Gastrocnemius medialis (tissue), 4 donors: ENCODE data around the gene NCBP1. TPM values are rescaled to one million over a fixed set of nuclear protein-coding genes. Genes with fewer than 3 reads are reported as not detected.

ENCODE experiments used
- ATAC-seq, 2 donors: fragments of 150-250 bp; one replicate each; pipeline ENCODE4 v1.9.1; 2016
- DNase-seq, 2 donors: peaks; one replicate each; pipeline ENCODE4 v3.0.0-alpha.2; 2019
- H3K27ac ChIP-seq, 4 donors: fragments of 200-600 bp; sonication (generic); 1 replicate in 1 of 4; 2 replicates in 3 of 4; pipeline ENCODE4 v1.5.1; 2016 to 2018; ENCODE audit warnings: mild to moderate bottlenecking in 2 of 4, moderate library complexity in 1 of 4
- H3K27me3 ChIP-seq, 3 donors: fragments of 200-600 bp; sonication (generic) in 2 of 3; 1 replicate in 1 of 3; 2 replicates in 2 of 3; pipeline versions ENCODE4 v1.5.1 to v1.6.0; 2016 to 2019; ENCODE audit warnings: mild to moderate bottlenecking in 1 of 3, moderate library complexity in 1 of 3
- H3K36me3 ChIP-seq, 2 donors: fragments of 200-600 bp; sonication (generic) in 1 of 2; one replicate each; pipeline ENCODE4 v1.5.1; 2017 to 2018
- H3K4me1 ChIP-seq, 2 donors: fragments of 200-600 bp; sonication (generic) in 1 of 2; one replicate each; pipeline ENCODE4 v1.5.1; 2016 to 2017; ENCODE audit warnings: mild to moderate bottlenecking in 2 of 2
- H3K4me3 ChIP-seq, 4 donors: fragments of 200-600 bp; sonication (generic) in 3 of 4; 1 replicate in 1 of 4; 2 replicates in 3 of 4; pipeline ENCODE4 v1.5.1; 2016 to 2019; ENCODE audit warnings: mild to moderate bottlenecking in 2 of 4
- H3K9me3 ChIP-seq, 3 donors: fragments of 200-600 bp; sonication (generic) in 2 of 3; 1 replicate in 1 of 3; 2 replicates in 2 of 3; pipeline ENCODE4 v1.5.1; 2016 to 2019
- CTCF ChIP-seq, 5 experiments: fragments of 450-650 bp in 3 of 5; fragments of 200-600 bp in 2 of 5; sonication (generic) in 2 of 5; IDR thresholded peaks in 4 of 5; conservative IDR thresholded peaks in 1 of 5; 1 replicate in 4 of 5; 2 replicates in 1 of 5; pipeline ENCODE4 v1.5.1; 2016 to 2019; ENCODE audit warnings: antibody characterized with exemption in 5 of 5, mild to moderate bottlenecking in 3 of 5, moderate library complexity in 3 of 5
- POLR2A ChIP-seq, 2 donors: fragments of 450-650 bp; IDR thresholded peaks; one replicate each; pipeline ENCODE4 v1.6.1; 2017; ENCODE audit warnings: antibody characterized with exemption in 2 of 2, mild to moderate bottlenecking in 2 of 2, moderate library complexity in 2 of 2
- in situ Hi-C, 4 donors: fragments of 200-750 bp; cut with MboI; loops; one replicate each; pipeline versions ENCODE4 v1.15.0 to v1.8.0; 2017; ENCODE audit warnings: low sequenced_read_pairs in 4 of 4
- intact Hi-C: fragments of 100-400 bp; cut with DNase I; formaldehyde crosslinking; loops from one replicate; pipeline ENCODE4 v1.15.1; 2023; ENCODE audit warnings: low total_unique reads
- total RNA-seq, 4 donors: library from RNA; depleted of rRNA; stranded (reverse); fragments of >200 nt; gene quantifications; one replicate each; pipeline versions ENCODE4 v1.1.0 to v1.2.3, GENCODE V29; 2016

NCBP1 gene
- total RNA-seq, 4 donors from 2014 or later: 8.2 to 17.2 (median 15.7) TPM

GRCh38 chr9:97689401-97690180, 56.0 kb downstream of the NCBP1 start:
- DNase-seq (no peak), ATAC-seq (no peak)
- Histone ChIP-seq H3K4me3 (no peak overlapping the region), H3K27me3 (no peaks in the 10 kb centered on the region), H3K36me3 (peaks cover 0 to 56% of the 10 kb centered on the region in 2 donors), H3K9me3 (no peaks in the 10 kb centered on the region), H3K27ac (no peak overlapping the region), H3K4me1 (peaks cover 2 to 14% of the 10 kb centered on the region in 2 donors)
- no peak for TF ChIP-seq CTCF (IDR thresholded peaks at IDR 0.05 in 4 of 5, conservative IDR thresholded peaks at IDR 0.05 in 1 of 5)
- no peak for TF ChIP-seq POLR2A (IDR thresholded peaks at IDR 0.05)
- intact Hi-C loops: loop anchor here (10.0 kb wide), 1 partner anchor 345 kb away; no protein-coding TSS in a partner anchor
- in situ Hi-C loops: loop anchor here in 1 of 4 donors (25.0 kb wide), 1 partner anchor 323 kb away; no protein-coding TSS in a partner anchor

- peak overlapping the region in 3 of 4 donors; percentile 93 to 96 (median 93) for H3K27ac ChIP-seq
- TF ChIP-seq CTCF (IDR thresholded peaks at IDR 0.05 in 4 of 5, conservative IDR thresholded peaks at IDR 0.05 in 1 of 5): no peak
- no peak for TF ChIP-seq POLR2A (IDR thresholded peaks at IDR 0.05)
- H3K36me3 ChIP-seq: peaks cover 0 to 18% of the 10 kb centered on the region in 2 donors
- DNase-seq (no peak), ATAC-seq (no peak)
- H3K27me3 ChIP-seq: no peaks in the 10 kb centered on the region
- H3K4me1 ChIP-seq: peaks cover 21 to 38% of the 10 kb centered on the region in 2 donors
- intact Hi-C loops: loop anchor here (5.0 to 10.0 kb wide), 3 partner anchors 222 to 563 kb away; partner anchors contain the start of gene TBC1D2
- in situ Hi-C loops: loop anchor here in 1 of 4 donors (25.0 kb wide), 1 partner anchor 318 kb away; no protein-coding TSS in a partner anchor
- no peaks in the 10 kb centered on the region for H3K9me3 ChIP-seq
- H3K4me3 ChIP-seq: no peak overlapping the region
Measured at GRCh38 chr9:97694769-97695168, 61.1 kb downstream of the NCBP1 start.

GRCh38 chr9:97695390-97695789, 61.8 kb downstream of the NCBP1 start:
- intact Hi-C loops: loop anchor here (5.0 to 10.0 kb wide), 3 partner anchors 223 to 562 kb away; partner anchors contain the start of gene TBC1D2

More at GRCh38 chr9:97695390-97695789, 61.8 kb downstream of the NCBP1 start:
- TF ChIP-seq CTCF (IDR thresholded peaks at IDR 0.05 in 4 of 5, conservative IDR thresholded peaks at IDR 0.05 in 1 of 5) (no peak), POLR2A (IDR thresholded peaks at IDR 0.05) (no peak)
- H3K9me3 ChIP-seq: no peaks in the 10 kb centered on the region
- H3K27ac ChIP-seq: peak overlapping the region; percentile 93 to 98 (median 94)
- in situ Hi-C loops: loop anchor here in 1 of 4 donors (25.0 kb wide), 1 partner anchor 317 kb away; no protein-coding TSS in a partner anchor
- peaks cover 21 to 38% of the 10 kb centered on the region in 2 donors for H3K4me1 ChIP-seq
- H3K27me3 ChIP-seq: no peaks in the 10 kb centered on the region
- H3K36me3 ChIP-seq: peaks cover 0 to 18% of the 10 kb centered on the region in 2 donors
- H3K4me3 ChIP-seq: peak overlapping the region in 3 of 4 donors; percentile 81 to 96 (median 89)
- no peak for ATAC-seq
- no peak for DNase-seq
